Fibroblast of the conjunctiva (primary cell): ENCODE data around the gene UBE3B.

Experiments used
- DNase-seq: peaks from one replicate; pipeline ENCODE4 v3.0.0-alpha.2; 2010; ENCODE audit warnings: low read depth

UBE3B gene

GRCh38 chr12:109449845-109450532 lies 27.4 kb upstream of the UBE3B start:
- DNase-seq = no peak

- no peak for DNase-seq
Measured at GRCh38 chr12:109450980-109451379, 26.5 kb upstream of the UBE3B start.

- DNase-seq = no peak
Measured at GRCh38 chr12:109451400-109451799, 26.0 kb upstream of the UBE3B start.

- no peak for DNase-seq
Measured at GRCh38 chr12:109452489-109452888, 24.9 kb upstream of the UBE3B start.

- no peak for DNase-seq
Measured at GRCh38 chr12:109455706-109456105, 21.7 kb upstream of the UBE3B start.

GRCh38 chr12:109458086-109458485 lies 19.3 kb upstream of the UBE3B start:
- DNase-seq = no peak

- no peak for DNase-seq
Measured at GRCh38 chr12:109458771-109459208, 18.6 kb upstream of the UBE3B start.

- no peak for DNase-seq
Measured at GRCh38 chr12:109459247-109459646, 18.2 kb upstream of the UBE3B start.

- no peak for DNase-seq
Measured at GRCh38 chr12:109460538-109460937, 16.9 kb upstream of the UBE3B start.

GRCh38 chr12:109461049-109461845 lies 16.2 kb upstream of the UBE3B start:
- DNase-seq = no peak

GRCh38 chr12:109461846-109462756 lies 15.3 kb upstream of the UBE3B start:
- DNase-seq = peak; percentile 94

GRCh38 chr12:109462868-109463692 lies 14.4 kb upstream of the UBE3B start:
- DNase-seq = peak; percentile 91

GRCh38 chr12:109463756-109464155 lies 13.7 kb upstream of the UBE3B start:
- DNase-seq = no peak

GRCh38 chr12:109464642-109465351 lies 12.6 kb upstream of the UBE3B start:
- no peak for DNase-seq

GRCh38 chr12:109466305-109466704 lies 11.1 kb upstream of the UBE3B start:
- no peak for DNase-seq

- no peak for DNase-seq
Measured at GRCh38 chr12:109466821-109467220, 10.6 kb upstream of the UBE3B start.

- no peak for DNase-seq
Measured at GRCh38 chr12:109467978-109468676, 9.3 kb upstream of the UBE3B start.

- no peak for DNase-seq
Measured at GRCh38 chr12:109469517-109469916, 7.9 kb upstream of the UBE3B start.

GRCh38 chr12:109473006-109473405 lies 4.4 kb upstream of the UBE3B start:
- DNase-seq = no peak
